PFSK-1 (cell line): ENCODE results near the gene TJP2.

Experiments used
- SIN3A ChIP-seq: IDR thresholded peaks from 2 replicates; pipeline ENCODE4 v1.6.1; 2012; ENCODE audit warnings: mild to moderate bottlenecking, low read length, moderate library complexity, borderline replicate concordance; ENCODE audit not compliant: insufficient read depth
- TF ChIP-seq, protein P1 (sequence below), 2 experiments: IDR thresholded peaks; 2 replicates each; pipeline versions ENCODE4 v1.6.1 to v1.8.0; 2011 to 2012; ENCODE audit warnings: low read depth in 2 of 2, low read length in 2 of 2, control low read depth in 1 of 2, inconsistent platforms in 1 of 2, mild to moderate bottlenecking in 1 of 2, moderate library complexity in 1 of 2; ENCODE audit not compliant: insufficient read depth in 1 of 2

DNA sequence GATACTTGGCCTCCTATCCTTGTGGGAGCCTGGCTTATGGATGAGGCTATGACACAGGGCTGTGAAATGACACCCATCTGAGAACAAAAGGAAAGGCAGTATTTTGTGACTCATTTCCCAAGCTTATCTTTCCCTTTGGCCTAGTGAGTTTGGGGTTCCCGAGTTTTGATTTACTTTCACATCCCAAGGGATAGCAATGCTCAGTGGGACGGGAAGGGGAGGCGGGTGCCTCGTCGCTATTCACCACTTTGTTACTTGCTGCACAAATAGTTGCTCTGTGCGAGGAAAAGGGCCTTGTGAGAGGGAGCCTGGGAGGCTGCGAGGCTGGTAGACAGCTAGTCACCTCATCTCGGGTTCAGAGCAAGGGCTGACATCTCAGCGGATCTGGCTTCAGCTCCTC, 91.8 kb downstream of the TJP2 start:
- no peak for TF ChIP-seq SIN3A
- TF ChIP-seq, protein P1, sequence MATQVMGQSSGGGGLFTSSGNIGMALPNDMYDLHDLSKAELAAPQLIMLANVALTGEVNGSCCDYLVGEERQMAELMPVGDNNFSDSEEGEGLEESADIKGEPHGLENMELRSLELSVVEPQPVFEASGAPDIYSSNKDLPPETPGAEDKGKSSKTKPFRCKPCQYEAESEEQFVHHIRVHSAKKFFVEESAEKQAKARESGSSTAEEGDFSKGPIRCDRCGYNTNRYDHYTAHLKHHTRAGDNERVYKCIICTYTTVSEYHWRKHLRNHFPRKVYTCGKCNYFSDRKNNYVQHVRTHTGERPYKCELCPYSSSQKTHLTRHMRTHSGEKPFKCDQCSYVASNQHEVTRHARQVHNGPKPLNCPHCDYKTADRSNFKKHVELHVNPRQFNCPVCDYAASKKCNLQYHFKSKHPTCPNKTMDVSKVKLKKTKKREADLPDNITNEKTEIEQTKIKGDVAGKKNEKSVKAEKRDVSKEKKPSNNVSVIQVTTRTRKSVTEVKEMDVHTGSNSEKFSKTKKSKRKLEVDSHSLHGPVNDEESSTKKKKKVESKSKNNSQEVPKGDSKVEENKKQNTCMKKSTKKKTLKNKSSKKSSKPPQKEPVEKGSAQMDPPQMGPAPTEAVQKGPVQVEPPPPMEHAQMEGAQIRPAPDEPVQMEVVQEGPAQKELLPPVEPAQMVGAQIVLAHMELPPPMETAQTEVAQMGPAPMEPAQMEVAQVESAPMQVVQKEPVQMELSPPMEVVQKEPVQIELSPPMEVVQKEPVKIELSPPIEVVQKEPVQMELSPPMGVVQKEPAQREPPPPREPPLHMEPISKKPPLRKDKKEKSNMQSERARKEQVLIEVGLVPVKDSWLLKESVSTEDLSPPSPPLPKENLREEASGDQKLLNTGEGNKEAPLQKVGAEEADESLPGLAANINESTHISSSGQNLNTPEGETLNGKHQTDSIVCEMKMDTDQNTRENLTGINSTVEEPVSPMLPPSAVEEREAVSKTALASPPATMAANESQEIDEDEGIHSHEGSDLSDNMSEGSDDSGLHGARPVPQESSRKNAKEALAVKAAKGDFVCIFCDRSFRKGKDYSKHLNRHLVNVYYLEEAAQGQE (IDR thresholded peaks at IDR 0.05; ENCODE audit: insufficient read depth in 1 of 2, low read depth in 2 of 2, low read length in 2 of 2), result no peak
